Measurements from ENCODE around the gene CFAP58.
"Not testable (repeated sequence)": the region's sequence is repeated elsewhere in the genome, so short reads cannot be mapped to it uniquely, and the experiment has no call there.

CFAP58 gene

DNA sequence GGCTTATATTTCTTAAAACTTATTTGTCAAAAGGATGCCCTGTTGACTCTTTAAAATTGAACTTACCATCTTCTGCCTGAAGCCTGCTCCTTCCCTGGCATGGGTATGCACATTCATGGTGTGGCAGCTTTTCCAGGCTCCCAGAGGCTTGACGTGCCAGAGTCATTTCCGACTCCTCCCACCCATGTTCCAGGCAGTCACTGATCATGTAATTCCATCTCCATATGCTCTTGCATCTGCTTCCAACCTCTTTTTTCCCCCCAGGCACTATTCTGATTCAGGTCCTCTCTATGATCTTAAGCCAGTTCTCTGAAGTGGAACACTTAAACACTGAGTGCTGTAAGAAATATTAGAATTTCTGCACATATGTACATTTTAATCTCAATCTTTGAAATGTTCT is 82.2 kb downstream of the CFAP58 start:
- no peak for DNase-seq (ENCODE audit: low read depth)

DNA sequence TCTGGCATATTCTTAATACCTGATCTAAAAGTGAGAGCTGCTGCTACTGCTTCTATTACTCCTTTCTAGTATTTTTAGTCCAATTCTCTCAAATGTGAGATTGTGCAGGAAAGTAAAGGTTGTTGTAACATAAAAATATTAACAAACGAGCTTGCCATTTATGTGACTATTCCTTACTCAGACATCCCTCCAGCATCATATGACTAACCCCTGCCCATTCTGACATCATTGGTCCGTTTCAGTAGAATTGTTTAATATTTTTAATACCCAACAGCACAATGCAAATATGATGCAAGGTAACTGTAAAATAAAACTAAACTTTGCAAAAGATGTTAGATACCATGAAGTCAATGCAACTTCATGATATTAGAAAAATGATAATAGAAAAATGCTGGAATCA is 83.6 kb downstream of the CFAP58 start:
- no peak for DNase-seq (ENCODE audit: low read depth)

DNA sequence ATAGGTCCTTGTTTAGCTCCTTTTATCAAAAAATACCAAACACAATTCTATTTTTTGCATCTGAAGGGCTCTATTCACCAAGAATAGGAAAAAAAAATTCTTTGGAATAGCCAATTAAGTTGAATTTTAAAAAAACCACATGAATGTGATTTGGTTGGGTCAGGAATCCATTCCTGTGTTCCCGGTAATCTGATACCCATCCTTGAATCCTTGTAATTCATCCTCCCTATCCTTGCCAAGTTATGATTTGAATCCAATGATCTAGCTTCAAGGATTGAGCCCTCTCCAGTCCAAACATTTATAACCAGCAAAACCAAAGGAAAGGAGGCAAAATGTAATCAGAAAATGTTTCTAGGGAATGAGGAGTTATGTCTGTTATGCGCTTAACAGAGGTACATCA is 86.6 kb downstream of the CFAP58 start:
- DNase-seq (ENCODE audit: low read depth): no peak

DNA sequence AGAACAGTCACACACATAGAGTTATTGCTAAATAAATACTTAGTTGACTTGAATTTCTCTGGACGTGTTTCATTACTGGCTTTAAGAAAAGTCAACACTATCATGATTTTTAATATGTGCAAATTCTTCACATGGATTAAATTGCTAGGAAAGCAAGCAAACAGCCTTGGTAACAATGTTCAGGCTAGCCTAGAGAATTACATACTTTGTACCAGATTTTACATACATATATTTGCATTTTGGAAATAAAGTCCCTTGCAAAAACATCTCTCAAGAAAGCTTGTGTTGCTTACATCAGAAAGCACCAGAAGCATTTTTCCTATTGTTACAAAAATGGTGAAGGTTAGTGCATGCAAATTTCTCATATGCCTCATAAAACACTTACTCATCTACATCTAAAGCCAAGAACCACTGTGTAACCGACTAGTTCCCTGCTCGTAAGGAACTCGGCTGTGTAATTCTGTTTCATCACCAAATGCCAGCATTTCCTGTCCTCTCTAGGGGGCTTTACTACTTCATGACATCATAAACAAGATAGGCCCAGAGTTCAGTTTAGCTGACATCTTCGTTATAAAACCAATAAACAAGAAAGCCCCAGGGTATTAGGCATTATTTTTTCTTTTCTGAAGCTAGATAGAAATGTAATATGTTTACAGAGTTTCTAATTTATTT is 87.8 kb downstream of the CFAP58 start:
- DNase-seq (ENCODE audit: low read depth): no peak

DNA sequence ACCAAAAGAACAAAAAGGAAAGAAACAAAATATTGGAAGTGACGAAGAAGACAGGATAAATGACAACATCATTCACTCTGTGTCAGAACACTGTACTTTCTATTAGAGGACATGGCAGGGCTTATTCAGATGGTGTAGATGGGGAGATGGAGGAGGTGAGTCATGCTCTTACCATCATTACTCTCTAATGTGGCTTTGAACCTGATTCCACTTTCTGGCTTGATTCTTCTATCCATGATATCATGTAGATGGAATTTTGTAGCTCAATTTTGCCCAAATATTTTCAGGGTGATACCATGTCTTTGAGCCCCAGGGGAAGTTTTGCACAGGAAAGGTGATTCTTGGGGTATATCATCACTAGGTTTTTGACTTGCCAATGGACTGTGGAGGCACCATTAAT is 91.7 kb downstream of the CFAP58 start:
- no peak for DNase-seq (ENCODE audit: low read depth)

DNA sequence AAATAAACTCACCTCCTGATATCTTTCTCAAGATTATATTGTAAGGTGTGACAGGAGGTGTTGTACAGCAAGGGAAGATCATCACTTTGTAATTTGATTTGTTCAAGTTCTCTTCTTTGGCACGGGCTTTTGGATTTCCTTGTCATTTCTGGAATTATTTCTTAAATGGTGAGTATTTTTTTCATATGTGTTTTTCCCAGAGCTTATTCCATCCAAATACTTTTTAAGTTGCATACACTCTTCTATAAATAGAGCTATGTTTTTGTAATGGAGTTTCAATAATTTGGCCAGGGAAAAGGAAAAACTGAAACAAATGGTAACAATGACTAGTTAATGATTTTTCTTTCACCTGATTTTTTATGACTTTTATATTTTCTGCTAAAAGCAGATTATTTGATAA is 92.5 kb downstream of the CFAP58 start:
- no peak for DNase-seq (ENCODE audit: low read depth)

DNA sequence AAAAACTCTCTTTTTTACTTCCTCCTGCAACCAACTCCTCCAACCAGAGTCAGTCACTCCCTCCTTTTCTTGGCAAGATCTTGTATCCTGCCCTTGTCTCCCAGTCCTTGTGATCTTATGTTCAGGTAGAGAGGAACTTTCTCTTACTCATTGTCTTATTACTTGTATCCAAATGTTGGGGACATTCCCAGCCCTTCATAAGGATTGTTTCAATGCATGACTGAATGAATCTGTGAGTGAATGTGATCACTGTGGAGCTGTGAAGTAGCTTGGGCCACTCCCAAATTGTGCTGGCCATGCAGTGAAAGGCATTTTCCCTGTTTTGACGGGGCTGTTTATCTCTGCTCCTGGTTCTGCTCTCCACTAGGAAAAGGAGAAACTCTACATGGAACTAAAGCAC is 93.7 kb downstream of the CFAP58 start:
- no peak for DNase-seq (ENCODE audit: low read depth)

DNA sequence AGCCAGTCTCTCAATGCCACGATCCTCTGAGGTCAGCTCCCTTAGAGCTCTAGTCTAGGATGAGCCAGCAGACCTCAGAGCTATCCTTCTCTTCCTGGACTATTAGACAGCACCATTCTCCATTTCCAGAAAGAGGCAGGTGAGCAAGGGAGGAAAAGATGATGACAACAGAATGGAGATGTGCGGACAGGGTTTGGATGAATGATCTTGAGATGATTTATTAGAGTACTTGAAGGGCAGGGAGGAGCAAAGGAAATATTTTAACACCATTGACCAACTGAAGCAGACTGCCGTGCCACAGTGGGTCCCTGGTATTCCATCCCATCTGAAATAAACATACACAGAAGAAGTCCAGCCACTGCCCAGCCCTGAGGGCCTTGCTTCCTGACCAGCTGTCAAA is 94.3 kb downstream of the CFAP58 start:
- DNase-seq (ENCODE audit: low read depth): no peak

DNA sequence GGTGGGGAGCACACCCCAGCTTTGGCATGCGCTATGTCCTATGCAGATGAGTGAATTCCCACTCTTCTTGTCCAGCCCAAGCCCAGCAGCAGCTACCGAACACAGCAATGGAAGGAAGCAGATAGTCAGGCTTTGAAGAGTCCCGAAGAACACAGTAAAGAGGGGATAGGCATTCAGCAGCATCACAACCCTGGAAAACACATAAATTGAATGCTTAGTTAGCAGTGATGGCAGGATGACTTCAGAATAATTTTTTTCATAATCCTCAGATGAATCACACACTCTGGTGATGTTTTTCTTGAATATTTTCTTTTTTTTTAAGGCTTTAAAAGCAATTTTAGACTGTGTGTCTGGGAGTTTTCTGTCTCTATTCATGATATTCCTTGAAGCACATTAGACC is 95.8 kb downstream of the CFAP58 start:
- no peak for DNase-seq (ENCODE audit: low read depth)

DNA sequence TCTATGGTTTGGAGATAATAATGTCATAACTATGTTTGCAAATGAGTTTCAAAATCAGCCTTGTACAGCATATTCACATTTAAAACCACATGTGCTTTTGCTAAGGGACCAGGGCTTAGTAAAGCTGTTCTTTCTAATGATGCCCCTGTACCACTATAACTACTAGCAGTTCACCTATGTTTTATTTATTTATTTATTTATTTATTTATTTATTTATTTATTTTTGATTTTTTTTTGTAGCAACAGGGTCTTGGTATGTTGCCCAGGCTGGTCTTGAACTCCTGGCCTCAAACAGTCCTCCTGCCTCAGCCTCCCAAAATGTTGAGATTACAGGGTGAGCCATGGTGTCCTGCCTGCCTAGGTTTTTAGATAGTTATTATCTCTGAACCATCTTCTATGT is 96.9 kb downstream of the CFAP58 start:
- DNase-seq (ENCODE audit: low read depth): no peak

DNA sequence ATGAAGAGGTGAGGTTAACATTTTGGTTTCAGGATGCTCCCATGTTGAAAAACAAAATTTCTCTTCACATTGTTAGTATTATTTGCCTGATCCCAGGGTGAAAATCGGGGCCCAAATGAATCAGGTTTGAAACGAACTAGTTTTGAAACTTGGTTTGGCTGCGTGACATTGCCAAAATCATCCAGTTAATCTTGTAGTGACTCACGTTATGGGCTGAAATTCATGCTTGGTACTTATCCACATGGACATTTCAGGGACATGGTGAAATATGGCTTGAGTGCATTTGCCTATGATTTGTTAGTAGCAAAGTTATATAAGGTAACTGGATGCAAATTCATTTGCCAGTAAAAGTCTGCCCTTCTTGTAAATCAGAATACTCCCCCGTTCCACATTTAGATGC is 97.3 kb downstream of the CFAP58 start:
- DNase-seq (ENCODE audit: low read depth): no peak

DNA sequence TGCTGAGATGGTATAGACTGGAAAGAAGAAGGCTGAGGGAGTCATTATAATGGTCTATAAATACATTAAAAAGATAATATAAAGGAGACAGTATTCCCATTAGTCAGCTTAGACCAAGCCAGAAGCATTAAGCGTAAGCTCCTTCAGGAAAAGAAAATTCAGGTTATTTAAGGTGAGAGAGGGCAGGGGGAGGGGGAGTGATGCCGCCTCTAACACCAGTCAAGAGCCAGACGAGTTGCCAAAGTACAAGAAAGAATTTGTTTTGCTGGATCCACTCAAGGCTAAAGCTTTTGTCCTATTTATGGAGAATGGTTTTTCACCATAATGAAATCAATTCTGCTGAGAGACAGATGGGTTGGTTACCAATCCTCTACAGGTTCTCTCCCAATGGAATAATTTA is 99.3 kb downstream of the CFAP58 start:
- DNase-seq (ENCODE audit: low read depth): no peak

DNA sequence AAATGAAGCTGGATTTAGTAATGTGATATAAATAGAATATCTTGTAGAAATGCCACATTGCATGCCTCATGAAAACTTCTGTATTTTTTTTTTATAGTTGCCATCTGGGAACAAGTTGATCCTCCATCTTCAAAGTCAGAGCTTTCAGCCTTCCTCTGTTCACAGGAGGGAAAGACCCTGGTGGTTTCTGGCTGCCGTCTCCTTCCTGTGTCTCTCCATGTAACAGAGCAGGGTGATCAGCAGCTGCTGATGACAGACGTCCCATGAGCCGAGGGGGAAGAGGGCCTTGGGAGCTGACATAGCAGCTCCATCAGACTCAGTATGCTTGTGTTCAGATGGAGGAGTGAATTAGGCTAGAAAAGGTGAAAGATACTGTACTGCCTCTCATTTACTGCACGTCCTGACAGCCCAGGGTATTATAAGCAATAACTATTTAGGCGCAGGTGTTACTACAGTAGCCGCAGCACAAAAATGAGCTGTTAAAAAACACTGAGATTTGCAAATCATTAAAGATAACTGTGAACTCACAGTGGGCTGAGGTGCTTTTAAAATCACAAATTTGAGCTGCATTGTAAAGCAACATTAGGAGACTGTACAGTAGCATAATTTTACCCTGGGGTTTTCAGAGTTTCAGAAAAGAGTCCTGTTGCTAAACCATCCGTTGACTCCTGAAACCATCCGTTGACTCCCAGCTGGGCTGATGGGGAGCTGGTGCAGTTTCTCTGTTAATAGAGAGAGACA is 103.3 kb downstream of the CFAP58 start:
- DNase-seq (ENCODE audit: low read depth): no peak

DNA sequence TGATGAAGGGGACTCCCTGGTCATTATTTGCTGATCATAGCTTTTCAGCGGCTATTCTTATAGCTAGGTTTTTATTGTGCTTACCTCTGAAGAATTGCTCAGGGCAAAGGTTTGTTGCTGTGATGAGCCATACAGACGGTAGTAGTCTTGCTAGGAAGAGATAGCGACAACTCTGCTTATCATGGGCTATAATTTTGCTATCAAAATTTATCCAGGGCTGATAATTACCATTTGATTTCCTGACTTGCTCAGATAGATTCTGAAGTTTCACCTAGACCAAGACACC is 103.9 kb downstream of the CFAP58 start:
- no peak for DNase-seq (ENCODE audit: low read depth)

DNA sequence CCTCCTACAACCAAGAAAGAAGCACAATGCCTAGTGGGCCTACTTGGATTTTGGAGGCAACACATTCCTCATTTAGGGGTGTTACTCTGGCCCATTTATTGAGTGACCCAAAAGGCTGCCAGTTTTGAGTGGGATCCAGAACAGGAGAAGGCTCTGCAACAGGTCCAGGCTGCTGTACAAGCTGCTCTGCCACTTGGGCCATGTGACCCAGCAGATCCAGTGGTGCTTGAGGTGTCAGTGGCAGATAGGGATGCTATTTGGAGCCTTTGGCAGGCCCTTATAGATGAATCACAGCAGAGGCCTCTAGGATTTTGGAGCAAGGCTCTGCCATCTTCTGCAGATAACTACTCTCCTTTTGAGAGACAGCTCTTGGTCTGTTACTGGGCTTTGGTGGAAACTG is 111.9 kb downstream of the CFAP58 start:
- DNase-seq (ENCODE audit: low read depth): not testable (repeated sequence)

DNA sequence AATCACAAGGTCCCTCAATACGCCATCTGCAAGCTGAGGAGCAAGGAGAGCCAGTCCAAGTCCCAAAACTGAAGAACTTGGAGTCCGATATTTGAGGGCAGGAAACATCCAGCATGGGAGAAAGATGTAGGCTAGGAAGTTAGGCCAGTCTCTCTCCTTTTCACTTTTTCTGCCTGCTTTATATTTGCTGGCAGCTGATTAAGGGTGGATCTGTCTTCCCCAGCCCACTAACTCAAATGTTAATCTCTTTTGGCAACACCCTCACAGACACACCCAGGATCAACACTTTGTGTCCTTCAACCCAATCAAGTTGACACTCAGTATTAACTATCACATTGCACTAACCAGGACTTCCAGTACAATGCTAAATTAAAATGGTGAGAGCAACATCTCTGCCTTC is 115.2 kb downstream of the CFAP58 start:
- DNase-seq (ENCODE audit: low read depth): not testable (repeated sequence)

DNA sequence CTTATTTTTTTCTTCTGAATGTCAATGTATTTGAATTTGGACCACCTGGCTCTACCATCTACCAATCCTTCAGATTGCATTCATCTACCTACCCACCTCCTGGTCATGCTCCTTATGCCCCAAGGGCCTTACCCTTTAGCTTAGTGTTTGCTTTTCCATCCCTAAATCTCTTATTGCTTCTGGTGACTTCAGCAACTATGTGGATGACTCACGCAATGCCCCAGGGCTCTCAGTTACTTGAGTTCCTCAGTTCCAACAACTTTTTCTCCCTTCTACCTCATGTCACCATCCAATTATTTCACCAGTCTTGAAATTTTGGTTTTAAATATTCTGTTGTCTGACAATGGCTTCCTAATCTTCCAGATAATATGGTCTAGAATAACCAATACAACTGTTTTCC is 118.9 kb downstream of the CFAP58 start:
- DNase-seq (ENCODE audit: low read depth): no peak

DNA sequence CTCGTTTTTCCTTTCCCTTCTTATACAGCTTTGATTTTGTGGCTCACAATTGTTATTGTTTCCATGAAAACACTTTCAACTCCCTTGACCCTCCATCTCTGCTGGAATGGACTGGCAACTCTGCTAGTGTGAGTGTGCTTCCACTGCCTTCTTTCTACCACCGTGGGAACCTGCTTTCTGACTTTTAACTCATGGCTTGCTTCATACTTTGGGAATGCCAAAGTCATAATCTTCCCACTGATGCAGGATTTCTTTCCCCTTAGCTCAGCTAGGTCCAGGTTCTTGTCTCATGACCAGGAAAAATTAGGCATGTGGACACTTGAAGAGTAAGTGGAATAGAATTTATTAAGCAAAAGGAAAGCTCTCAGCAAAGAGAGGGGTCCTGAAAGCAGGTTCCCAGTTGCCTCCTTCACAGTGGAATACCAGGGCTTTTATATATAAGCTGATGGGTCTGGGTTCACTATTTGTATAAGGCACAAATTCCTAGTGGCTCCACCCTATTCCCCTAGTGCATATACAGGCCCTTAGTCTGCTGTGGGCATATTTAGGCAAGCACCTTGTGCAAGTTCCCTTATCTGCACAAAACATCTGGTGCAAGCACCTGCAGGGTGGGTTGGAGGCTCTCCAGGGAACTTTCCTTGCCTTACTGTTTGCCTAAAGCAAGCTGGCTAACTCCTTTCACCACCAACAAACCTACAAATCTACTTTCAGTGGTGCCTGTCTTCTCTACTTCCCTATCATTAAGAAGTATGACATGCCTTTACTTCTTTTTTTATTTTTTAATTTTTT is 119.5 kb downstream of the CFAP58 start:
- no peak for DNase-seq (ENCODE audit: low read depth)

DNA sequence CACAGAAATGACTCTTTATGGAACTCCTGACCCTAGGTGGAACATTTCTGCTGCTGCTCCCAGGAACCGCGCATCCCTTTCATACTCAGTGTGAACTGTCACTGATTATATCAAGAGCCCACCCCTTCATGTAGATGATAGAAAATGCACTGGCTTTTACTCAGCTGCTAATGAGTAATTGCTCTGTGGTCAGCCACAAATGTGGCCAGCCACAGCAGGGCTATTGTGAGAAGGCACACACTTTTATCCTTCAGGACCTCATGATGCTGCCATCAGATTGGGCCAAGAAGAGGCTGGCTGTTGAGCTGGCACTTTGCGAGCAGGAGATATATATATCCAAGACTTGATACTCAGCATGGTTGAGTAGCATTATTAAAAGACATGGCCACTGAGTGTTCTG is 124.7 kb downstream of the CFAP58 start:
- no peak for DNase-seq (ENCODE audit: low read depth)

DNA sequence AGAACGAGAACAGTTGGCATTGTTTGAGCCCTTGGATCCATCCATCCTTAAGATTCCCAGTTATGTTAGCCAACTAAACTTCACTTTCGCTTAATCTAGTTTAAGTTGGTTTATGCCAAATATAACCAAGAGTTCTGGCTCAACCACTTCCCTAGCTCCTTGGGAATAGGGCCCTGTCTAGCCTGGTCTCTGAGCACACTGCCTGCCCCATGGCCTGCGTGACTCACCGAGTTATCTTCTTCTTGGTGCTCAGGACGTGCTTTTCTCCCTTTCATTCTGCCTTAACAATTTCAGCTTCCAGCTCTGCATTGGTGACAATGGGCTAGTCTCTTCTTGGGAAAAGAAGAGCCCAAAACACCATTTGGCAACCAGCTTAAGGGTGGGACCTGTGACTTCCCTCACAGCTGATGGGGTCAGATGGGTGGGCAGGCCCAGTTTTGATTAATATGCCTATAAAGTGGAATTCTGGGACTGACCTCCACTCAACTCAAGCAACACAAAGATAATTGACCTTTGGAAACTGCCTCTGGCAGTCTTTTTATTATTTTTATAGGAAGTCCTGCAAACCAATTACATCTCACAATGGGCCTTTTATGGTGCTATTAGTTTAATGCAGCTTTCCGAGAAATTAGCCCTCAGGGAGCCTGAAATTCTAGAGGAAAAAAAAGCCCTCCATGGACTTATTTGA is 126.4 kb downstream of the CFAP58 start:
- no peak for DNase-seq (ENCODE audit: low read depth)

DNA sequence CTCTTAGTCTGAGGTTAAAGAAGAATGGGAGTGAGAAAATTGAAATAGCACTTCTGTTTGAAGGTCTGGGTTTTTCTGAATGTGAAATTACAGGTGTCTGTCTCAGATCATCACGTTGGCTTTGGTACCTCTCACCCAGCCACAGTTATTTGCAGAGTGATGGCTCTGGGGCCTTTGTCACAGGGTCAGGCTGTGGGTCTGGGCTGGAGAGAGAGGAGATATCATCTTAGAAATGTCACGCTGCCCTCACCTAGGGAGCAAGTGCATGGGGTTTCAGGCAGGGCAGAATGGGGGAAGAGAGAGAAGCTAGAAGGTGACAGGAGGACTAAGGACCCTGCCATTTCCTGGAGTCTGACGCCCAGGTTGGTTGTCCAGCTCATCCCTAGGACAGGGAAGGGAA is 127.2 kb downstream of the CFAP58 start:
- no peak for DNase-seq (ENCODE audit: low read depth)

DNA sequence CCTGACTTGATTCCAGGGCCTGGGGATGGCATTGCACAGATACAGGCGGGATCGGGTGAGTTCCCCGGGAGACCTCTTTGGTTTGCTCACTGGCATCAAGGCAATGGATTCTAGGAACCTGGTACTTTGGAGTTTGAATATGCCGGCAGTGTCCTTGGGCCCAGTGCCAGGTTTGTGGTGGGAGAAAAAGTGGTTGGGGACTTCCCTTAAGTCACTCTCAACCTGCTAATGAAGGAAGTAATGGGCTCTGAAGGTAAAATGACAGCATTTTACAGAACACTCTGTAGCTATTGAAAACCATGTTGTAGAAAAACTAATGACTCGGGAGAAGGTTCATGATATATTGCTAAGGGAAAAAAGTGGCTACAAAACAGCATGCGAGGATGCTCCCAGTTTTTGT is 129.9 kb downstream of the CFAP58 start:
- DNase-seq (ENCODE audit: low read depth): no peak

DNA sequence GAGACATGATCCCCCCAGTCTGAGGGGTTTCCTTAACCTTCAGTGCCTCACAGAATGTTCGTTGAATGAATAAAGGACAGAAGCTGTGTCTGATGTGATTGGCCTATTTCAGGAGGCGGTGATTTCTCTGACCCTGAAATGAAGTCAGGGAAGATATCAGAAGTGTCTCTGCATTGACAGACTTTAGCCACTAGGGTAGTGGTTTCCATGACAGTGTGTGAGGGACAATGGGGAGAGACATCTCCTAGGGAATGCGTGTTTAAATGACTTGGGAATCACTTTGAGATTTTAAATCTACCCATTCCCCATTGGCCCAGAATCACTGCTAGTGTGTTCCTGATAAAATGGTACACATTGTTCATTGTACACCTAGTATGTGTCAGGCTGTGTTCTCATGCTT is 132.0 kb downstream of the CFAP58 start:
- DNase-seq (ENCODE audit: low read depth): no peak

All from stimulated activated CD8-positive, alpha-beta memory T cell treated with anti-CD3 and anti-CD28 coated beads, Interleukin-7, amount 100 ng/mL, for 24 hours (primary cell).